Kidney tubule cell (primary cell): ENCODE measurements around the gene BIRC3.
"Not testable (repeated sequence)": the region's sequence is repeated elsewhere in the genome, so short reads cannot be mapped to it uniquely, and the experiment has no call there.

Experiments used
- DNase-seq: peaks from one replicate; pipeline ENCODE4 v3.0.0-alpha.2; 2018; ENCODE audit warnings: low spot score

BIRC3 gene

GRCh38 chr11:102295045-102295444, 22.2 kb upstream of the BIRC3 start:
- DNase-seq, result peak; percentile 51

DNA sequence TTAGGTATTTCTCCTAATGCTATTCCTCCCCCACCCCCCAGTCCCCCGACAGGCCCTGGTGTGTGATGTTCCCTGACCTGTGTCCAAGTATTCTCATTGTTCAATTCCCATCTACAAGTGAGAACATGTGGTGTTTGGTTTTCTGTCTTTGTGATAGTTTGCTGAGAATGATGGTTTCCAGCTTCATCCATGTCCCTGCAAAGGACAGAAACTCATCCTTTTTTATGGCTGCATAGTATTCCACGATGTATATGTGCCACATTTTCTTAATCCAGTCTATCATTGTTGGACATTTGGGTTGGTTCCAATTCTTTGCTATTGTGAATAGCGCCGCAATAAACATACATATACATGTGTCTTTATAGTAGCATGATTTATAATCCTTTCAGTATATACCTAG, 20.5 kb upstream of the BIRC3 start:
- DNase-seq, result not testable (repeated sequence)

DNA sequence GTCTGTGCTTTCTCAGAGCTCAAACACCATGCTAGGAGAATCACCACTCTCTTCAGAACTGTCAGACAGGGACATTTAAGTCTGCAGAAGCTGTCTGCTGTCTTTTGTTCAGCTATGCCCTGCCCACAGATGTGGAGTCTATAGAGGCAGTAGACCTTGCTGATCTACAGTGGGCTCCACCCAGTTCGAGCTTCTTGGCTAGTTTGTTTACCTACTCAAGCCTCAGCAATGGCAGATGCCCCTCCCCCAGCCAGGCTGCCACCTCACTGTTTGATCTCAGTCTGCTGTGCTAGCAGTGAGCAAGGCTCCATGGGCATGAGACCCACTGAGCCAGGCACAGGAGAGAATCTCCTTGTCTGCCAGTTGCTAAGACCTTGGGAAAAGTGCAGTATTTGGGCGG, 16.4 kb upstream of the BIRC3 start:
- not testable (repeated sequence) for DNase-seq

DNA sequence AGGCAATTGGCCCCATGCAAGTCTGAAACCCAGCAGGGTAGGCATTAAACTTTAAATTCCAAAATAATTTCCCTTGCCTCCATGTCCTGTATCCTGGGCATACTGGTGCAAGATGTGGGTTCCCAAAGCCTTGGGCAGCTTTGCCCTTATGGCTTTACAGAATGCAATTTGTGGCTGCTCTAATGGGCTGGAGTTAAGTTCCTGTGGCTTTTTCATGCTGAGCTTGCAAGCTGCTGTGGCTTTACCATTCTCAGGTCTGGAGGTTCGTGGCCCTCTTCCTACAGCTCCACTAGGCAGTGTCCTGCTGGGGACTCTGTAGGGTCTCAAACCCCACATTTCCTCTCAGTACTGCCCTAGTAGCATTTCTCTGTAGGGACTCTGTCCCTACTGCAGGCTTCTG, 15.0 kb upstream of the BIRC3 start:
- DNase-seq, result no peak

DNA sequence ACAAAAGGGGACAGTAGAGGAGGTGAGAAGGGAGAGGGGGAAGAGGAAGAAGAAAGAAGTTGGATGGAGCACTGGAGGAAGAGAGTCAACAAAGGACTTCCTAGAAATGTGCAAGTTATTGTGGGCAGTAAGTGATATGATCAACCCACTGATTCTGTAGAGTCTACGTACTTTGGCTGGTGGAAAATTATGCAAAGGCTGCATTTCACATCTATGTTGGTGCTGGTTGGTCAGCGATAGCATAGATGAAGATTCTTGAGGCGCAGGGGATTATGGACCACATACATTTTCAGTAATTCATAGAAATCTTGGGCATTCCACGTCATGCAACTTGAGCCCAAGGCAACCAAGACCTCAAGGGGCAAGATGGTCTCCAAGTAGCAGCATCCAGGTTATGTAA, 12.6 kb upstream of the BIRC3 start:
- no peak for DNase-seq

DNA sequence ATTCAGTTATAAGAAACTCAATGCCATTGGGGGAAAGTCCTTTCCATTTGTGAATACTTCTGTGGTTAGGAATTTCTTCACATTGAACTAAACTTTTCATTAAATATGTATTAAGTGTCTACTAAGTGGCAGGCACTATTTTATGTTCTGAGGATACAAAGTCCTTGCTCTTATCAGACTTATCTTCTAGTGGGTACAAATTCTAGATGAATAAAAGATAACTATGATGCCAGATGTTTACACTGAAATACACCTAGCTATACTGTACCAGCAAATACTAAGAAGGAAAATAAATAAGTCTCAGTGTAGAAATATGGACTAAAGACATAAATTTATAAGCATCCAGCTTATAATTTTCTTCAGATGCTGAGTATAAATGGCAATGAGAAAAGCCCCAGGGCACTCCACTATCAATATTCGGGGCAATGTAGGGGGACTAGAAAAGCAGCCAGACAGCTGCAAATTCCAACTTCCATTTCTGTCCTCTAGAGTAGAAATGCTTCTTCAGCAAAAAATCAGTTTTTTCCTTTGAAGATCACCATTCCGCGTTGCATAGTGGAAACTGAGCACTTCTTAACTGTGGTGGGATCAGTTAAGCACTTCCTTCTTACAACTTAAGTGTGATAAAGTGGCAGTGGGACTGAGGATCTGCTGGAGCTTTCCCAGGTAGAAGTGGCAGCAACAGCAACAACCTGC, 11.8 kb upstream of the BIRC3 start:
- DNase-seq, result no peak

DNA sequence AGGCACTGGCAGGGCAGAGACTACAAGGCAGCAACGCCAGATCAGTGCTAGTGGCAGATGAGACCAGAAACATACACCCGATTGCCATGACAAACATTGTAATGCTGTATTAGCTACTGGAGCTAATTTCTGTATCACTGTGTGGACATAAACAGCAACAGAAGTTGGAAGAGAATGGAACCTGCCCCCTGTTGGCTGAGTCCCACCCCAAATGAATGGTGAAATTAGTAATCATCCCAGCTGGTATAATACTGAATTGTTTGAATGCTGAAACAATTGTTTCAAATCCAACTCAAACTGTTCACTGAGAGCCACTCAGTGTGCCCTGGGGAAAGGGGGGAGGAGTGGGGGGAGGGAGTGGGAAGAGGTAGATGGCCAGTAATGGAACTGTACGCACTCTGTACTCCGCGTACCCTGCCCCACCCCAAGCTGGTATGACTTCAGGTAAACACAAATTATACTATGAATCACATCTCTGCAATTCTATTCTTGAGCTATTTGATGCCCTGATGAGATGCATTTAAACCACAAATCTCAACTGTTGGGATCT, 11.2 kb upstream of the BIRC3 start:
- peak; percentile 63 for DNase-seq

DNA sequence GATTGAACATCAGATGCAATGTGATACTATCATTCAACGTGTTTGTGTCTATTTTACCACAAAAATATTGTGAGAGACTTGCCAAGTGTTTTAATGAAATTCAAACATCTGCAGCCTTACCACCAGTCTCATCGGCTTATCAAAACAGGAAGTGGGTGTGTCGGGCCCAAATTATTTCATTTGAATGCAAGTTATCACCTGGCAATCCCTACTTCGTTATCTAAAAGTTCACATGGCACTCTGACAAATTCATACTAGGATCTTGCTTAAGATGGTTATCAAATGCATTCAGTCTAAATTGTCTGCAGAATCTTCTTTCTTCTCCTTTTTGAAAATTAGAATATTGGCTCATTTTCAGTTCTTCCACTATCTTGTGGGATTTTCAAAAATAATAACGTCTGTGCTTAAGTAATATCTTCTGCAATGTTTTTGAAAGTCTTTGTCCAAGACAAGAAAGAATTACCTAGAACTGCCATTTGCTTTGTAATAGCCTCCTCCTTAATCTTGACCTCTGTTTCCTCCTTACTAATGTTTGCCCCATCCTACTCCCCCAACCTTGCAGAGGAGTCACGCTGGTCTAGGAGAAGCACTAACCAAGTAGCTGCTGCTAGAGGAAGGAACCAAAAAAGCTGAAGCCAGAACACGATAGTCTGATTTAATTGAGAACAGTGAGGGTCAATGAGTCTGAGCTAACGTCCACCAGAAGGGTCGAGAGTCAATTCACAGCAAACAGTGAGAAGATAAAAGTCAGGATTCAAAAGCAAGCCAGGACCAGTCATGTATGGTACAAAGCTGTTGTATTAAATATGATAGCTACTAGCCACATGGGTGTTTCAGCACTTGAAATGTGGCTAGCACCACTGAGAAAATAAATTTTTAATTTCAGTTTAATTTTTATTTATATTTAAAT, 10.2 kb upstream of the BIRC3 start:
- no peak for DNase-seq

DNA sequence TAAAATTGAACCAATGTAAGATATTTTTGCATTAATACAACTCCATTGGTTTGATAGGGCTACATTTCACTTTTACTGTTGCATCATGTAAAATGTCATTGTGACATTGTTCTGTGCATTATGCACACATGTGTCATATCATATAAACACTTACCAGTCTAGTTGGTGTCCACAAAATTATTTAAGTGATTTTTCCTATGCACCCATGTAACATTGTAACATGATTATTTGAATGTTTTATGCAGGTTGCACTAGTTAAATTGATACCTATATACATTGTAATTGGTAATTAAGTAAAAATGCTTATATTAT, 9.6 kb upstream of the BIRC3 start:
- DNase-seq, result no peak

DNA sequence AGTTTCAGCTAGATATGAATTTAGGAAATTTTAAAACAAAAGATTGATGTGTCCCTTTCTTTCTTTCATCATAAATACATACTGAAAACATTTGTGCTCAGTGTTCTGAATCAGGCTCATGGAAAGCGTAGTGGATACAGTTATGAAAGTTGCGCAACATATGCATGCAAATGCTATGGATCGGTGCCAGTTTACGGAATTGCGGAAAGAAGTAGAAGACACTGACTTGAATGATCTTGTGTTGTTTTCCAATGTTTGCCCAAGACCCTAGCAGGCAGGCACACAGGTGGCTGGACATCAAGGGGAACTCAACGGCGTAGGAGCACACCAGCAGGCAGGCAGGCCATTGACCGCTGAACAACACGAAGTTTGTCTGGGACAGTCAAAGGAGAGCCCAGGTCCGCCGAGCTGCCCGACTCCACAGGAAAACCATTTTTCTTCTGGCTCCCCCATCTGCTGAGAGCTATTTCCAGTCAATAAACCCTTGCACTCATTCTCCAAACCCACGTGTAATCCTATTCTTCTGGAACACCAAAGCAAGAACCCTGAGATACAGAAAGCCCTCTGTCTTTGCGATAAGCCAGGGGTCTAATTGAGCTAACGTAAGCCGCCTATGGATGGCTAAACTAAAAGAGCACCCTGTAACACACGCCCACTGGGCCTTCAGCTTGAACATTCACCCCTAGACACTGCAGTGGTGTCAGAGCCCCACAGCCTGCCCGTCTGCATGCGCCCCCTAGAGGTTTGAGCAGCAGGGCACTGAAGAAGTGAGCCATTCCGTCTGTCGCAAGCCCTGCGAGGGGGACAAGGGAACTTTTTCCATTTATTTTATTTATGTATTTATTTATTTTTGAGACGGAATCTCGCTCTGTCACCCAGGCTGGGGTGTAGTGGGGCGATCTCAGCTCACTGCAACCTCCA, 7.4 kb upstream of the BIRC3 start:
- DNase-seq, result no peak

DNA sequence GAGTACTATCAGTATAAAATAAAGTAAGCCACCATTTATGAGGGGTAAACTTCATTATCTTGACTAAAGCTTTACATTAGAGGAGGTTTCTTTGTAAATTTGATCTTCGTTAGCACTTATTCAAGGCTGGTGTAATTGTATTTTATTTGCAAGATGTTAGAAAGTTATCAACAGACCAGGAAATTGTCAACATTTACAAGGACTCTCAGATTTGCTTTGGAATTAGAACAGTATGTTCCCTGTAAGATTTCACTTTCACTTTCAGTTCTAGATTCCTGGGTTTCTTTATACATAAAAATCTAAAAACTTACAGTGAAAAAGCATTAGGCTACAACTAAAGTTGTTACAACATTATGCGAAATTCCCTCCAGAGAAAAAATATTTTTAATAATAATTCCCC, 4.6 kb upstream of the BIRC3 start:
- peak; percentile 24 for DNase-seq

- DNase-seq, result peak; percentile 24
These were observed 3.9 kb upstream of the BIRC3 start for GRCh38 chr11:102313238-102313940.

- DNase-seq, result no peak
These were observed 2.5 kb upstream of the BIRC3 start for GRCh38 chr11:102314784-102315183.

DNA sequence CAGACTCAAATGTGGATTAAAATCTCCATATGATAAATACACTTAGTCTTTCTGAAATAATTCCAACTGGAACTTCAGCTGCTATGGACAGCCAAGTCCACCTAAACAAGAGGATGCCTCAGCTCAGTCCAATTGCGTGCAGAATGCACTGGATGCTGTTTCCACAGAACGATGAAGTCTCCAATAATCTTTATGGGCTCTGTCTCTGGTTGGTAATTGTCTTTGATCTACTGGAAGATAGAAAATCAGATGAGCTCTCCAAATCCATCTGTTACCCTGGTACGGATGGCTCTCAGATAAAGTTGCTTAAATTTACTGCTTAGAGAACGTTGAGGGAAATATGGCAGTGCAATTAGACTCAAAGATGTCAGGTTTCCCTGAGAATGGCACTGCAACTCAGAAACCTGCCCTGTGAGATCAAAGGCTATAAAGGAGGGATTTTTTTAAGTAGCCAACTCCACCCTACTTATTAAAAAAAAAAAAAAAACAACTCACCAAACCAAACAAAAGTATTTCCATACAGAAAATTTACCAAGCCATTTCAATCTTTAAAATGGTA, 859 bp upstream of the BIRC3 start:
- no peak for DNase-seq

DNA sequence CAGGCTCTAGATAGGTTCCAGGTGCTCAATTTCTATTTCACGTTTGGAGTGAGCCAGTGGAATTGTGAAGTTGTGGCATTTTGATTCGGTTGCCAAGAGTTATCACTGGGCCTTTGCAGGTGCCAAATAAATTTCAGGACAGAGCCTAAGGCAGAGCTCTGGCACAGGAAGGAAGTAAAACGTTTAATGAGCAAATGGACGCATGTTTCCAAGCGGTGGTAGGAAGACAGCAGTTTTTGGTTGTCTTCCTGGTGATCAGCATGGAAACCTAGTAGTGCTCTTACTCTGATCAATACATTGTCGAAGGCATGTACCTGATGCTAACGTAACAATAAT, 452 bp downstream of the BIRC3 start:
- DNase-seq, result peak; percentile 52

- DNase-seq, result peak; percentile 73
These were observed 1.2 kb downstream of the BIRC3 start for GRCh38 chr11:102318469-102318868.

GRCh38 chr11:102319544-102319943, 2.3 kb downstream of the BIRC3 start:
- DNase-seq, result no peak

- no peak for DNase-seq
These were observed 2.9 kb downstream of the BIRC3 start for GRCh38 chr11:102320188-102320587.

DNA sequence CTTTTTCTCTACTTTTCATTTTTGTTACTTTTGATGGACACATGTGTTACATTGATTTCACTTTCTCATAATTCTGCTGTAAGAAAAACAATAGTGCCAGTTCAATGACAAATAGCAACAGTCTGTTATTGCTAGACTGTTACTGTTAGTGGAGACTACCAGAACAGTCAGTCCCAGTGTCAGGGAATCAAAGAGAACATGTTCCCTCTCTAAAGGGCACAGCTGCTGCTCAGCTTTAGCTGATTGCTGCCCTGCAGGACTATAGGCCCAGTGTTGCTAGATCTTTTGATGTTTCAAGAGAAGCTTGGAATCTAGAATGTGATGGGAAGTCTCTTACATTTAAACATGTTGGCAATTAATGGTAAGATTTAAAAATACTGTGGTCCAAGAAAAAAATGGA, 3.4 kb downstream of the BIRC3 start:
- no peak for DNase-seq

- DNase-seq, result peak; percentile 13
These were observed 5.3 kb downstream of the BIRC3 start for GRCh38 chr11:102322560-102322959.

- peak; percentile 62 for DNase-seq
These were observed 6.4 kb downstream of the BIRC3 start for GRCh38 chr11:102323542-102324251.
